HL-60/S4 (cell line): ENCODE results near the gene VAC14.

Source experiments
- in situ Hi-C: fragments of 300-500 bp; cut with MboI; formaldehyde crosslinking; loops from 2 replicates; pipeline ENCODE4 v1.14.3; 2022; ENCODE audit warnings: low sequenced_read_pairs

Gene VAC14

DNA sequence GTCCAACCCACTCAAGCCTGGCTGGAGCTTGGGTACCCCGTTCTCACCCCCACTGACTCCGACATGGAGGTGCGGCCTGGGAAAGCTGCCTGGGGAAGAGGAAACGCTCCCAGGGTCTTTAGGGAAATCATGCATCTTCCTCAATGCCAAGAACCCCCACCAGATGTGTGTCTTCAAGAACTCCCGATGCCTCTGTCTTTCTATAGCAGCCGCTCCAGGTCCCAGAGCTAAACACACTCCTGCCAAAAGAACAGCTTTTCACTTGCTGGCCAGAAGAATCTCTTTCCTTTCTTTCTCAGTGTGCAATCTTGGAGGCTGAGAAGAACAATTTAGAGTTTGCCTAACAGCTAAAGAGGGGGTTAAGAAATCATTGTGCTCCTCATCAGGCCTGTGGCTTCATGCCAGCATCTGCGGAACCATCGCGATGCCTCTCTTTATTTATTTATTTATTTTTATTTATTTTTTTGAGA lies 74.0 kb downstream of the VAC14 start:
- in situ Hi-C loops: no loop called here

DNA sequence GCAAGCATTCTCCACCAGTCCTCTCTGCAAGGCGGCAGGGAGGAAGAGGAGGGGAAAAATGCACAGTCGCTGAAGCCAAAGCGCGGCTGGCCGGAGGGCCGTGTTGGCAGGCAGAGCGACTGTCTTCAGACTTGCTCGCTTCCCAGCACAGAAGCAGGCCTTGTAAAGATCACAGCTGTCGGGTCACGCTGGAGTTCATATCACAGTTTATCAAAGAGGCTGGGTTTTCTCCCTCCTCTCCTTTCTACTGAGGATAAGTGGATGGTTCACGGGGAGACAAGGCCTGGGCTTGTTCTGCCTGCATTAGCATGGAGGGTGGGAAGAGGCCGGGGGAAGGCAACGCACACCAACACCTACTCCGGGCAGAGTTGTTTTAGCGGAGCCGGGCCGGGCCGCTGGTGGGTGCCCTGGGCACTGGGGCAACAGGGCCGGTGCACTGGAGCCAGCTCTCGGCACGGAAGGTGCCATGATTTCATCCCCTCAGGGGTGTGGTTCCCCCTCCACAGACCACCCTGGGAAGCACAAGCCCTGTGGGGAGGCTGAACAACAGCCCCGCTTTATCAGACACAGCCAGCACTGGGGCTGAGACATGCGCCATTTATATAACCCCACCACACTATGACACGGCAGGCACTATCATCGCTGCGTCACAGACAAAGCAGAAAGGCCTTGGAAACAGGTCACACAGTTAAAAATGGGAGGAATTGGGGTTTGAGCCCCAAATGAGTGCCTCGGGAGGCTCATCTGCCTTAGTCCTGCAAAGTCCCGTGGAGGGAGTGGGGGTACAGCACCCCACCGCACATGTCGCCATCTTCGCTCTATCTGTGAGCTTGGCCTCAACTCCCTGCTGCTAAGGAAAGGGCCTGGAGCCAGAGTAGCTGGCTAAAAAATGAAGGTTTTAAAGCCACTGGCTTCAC lies 74.8 kb downstream of the VAC14 start:
- in situ Hi-C loops: no loop called here

DNA sequence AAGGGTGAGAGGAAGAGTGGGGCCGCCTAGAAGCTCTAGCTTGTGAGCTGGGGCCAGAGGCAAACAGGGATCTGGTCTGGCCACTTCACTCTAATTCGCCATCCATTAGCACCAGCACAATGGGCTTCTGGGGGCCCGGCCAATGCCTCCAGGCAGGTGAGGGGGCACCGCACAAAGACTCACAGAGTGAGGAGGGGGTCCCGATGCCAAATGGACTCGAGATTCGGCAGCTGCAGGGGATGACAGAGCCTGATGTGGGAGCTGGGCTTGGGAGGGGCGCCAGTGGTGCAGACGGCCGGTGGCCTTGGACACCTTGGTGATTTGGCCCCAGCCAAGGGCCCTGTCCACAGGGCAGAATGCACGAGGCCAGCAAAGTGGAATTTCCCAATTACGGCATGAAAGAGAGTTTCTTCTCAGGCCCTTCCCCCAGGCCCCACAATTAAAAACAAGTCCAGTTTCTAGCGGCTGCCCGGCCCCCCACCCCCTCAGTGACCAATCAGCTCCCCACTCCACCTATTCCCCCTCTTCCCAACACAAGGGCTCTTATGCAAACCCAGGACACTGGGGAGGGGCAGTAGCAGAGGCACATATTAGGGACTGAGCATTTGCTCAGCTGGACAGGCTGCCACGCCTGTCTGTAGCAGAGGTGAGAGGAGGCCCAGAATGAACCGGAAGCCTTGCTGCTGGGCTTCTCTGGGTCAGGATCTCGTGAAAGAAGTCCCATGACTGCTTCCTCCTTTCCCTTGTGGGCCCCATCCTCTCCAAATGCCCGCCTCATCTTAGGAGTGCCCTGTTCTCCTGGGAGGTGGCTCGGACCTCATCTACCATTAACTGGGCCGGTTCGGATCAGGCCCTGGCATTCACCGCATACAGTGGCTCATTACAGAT lies 75.7 kb downstream of the VAC14 start:
- in situ Hi-C loops: no loop called here

DNA sequence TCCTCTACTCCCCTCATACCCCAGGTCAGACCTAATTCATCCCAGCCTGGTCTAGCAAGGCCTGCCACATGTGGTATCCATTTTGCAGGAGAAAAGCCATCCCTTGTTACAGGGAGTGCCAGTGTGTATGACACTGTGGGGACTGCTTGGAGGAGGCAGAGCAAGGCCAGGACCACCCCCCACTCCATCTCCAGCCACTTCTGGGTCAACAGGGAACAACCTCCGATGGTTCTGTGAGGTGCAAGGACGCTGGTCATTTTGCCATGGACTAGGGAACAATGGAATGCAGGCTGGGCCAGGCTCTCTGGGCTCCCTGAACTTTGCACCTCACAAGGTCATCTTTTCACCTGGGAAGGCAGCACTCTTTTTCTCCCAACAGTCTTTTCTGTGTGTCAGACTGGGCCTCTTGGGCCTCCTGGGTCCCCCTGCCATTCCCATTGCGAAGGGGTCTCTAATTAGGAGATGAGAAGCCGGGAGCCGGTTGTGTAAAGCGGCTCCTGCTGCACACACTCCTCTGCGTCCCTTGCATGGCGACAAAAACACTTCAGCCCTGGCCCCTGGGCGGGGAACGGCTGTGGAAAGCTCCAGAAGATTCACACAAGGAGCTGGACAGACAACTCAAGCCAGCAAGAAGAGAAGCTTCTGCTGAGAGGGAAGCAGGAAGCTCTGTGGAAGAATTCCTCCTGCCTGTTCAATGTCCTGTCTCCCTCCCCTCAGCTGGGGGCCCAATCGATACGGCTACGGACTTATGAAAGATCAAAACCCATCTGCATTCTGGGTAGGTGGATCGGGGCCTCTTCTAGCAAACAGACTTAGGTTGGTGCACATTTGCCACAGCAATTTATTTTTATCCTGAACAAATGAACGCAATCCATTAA lies 76.6 kb downstream of the VAC14 start:
- in situ Hi-C loops: no loop called here

DNA sequence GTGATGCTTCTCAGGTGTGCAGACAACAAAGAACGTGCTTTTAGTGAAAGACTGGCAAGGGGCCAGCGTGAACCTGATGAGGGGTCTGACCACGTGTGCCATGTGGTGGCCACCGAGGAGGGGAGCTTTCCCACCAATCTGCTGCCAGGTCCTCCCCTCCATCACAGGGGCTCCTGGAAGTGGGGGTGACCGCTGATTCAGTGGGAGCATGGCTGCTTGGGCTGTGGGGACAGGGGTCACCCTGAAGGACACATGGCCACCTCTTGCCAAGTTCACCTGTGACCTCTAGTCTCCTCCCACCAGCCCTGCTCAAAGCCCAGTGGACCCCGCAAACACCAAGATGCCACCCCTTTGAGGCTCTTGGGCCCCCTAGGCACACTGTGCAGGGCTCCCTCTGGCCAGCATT lies 77.2 kb downstream of the VAC14 start:
- in situ Hi-C loops: no loop called here

DNA sequence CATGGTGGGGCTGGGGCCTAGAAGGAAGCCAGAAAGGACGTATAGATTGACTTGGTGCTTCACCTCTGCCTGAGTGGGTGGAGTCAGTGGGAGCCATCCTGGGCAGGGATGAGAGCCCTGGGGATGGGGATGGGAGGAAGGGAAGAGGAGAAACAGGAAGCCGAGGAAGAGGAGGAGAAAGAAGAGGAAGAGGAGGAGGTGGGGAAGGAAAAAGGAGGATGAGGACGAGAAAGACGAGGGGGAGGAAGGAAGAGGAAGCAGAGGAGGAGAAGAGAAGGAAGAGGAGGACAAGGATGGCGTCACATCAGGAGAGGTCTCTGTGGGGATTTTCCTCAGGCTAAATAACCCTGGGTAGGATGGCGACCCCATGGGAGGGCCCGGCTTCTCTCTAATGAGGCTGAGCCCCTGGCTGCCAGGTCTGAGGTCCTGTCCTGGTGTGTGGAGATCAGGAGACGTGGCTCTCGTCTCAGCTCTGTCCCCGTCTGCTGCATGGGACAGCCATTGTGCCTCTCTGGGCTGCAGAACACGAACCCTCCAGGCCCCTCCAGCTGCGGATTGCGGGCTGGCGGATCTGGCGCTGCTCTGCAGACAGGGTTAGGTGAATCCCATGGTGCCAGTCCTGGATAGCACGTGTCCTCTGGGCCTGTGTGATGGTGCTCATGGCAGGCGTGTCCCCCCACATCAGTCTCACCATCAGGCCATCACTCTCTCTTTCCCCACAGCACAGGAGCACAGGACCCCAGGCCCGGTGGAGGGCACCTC lies 79.6 kb downstream of the VAC14 start:
- in situ Hi-C loops: no loop called here

DNA sequence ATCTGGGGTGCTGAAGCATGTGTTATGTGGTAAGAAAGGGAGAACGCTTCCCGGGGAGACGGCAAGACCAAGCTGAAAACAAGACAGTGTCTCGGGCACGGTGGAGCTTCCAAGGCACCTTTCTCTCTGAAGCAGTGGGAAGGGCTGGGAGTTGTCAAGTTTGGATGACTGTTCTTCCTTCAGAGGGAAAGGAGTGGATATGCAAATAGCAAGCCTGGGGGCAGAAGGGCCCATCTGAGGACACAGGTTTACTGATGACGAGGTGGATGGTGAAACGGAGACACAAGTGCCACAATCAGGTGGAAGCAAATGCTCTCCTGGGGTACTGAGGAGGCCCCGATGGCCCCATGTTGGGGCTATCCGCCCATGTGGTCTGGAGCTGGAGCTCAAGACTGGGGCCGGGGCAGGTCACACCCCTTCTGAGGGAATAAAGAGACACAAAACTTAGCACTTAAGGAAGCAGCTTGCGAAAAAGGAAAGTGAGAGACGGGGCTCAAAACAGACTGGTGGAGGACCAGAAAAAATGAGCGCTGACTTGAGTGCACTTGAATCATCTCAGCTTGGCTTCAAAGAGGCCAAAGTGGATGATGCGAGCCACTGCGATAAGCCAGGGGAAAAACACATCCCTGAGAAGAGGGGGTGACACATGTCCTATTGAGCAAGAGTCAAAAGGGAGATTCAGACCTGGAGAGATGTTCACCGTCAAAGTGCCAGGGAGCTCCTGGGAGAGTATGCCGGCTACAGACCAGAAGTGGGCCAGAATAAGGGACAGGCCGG lies 80.3 kb downstream of the VAC14 start:
- in situ Hi-C loops: no loop called here

GRCh38 chr16:70717065-70717464 lies 83.9 kb downstream of the VAC14 start:
- in situ Hi-C loops: no loop called here

GRCh38 chr16:70715860-70716357 lies 85.0 kb downstream of the VAC14 start:
- in situ Hi-C loops: no loop called here

GRCh38 chr16:70715055-70715858 lies 85.7 kb downstream of the VAC14 start:
- in situ Hi-C loops: no loop called here

GRCh38 chr16:70714581-70715054 lies 86.3 kb downstream of the VAC14 start:
- in situ Hi-C loops: no loop called here

DNA sequence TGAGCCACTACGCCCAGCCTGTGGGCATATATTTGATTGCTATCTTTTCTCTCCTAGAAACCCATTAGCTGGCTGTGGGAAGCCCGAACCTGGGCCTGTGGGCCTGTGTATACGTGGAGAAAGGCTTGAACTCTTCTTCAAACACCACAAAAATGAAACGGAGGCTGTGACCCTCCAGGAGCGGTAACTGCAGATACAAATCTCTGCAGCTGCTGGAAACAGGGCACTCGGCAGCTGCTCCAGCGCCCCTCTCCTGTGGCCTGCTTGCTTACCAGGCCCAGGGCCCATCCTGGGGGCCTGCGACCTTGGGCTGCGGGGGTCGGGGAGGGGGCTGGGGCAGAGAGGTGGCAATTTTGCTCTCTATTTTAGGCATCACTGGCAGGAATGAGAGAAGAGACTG lies 87.1 kb downstream of the VAC14 start:
- in situ Hi-C loops: no loop called here

GRCh38 chr16:70713342-70713741 lies 87.6 kb downstream of the VAC14 start:
- in situ Hi-C loops: no loop called here

DNA sequence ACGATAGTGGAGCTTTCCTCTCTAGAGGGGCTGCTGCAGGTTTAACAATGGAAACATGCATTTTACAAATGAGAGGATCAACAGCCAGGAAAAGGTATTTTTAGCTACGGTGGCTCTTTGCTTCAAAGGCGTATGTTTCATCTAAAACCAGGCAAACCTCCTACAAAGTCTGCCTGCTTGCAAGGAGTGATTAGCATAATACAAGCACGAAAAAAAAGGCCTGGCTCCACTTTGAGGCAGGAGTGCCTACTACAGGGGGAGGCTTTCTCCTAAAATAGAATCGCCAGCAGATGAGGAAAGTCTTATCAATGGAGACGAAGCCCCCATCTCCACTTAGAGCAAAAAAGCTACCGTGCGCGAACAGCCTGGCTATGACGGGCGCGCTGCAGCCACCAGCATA lies 88.0 kb downstream of the VAC14 start:
- in situ Hi-C loops: no loop called here

DNA sequence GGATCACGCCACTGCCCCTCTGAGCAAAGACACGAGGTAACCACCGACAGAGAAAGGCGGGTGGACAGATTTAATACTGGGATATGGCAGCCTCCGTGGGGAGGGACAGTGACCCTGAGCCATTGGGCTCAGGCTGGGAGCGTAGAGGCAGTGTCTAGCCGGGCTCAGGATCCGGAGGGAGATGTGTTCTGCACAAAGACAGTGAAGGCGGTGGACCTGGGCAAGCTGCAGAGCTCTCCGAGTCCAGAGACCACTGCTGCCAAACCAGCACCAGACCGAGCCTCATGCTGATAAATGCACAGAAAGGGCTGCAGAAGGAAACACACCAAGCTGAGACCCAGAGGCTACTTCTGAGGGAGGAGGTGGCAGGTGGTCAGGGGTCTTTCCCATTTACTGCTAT lies 88.6 kb downstream of the VAC14 start:
- in situ Hi-C loops: no loop called here

DNA sequence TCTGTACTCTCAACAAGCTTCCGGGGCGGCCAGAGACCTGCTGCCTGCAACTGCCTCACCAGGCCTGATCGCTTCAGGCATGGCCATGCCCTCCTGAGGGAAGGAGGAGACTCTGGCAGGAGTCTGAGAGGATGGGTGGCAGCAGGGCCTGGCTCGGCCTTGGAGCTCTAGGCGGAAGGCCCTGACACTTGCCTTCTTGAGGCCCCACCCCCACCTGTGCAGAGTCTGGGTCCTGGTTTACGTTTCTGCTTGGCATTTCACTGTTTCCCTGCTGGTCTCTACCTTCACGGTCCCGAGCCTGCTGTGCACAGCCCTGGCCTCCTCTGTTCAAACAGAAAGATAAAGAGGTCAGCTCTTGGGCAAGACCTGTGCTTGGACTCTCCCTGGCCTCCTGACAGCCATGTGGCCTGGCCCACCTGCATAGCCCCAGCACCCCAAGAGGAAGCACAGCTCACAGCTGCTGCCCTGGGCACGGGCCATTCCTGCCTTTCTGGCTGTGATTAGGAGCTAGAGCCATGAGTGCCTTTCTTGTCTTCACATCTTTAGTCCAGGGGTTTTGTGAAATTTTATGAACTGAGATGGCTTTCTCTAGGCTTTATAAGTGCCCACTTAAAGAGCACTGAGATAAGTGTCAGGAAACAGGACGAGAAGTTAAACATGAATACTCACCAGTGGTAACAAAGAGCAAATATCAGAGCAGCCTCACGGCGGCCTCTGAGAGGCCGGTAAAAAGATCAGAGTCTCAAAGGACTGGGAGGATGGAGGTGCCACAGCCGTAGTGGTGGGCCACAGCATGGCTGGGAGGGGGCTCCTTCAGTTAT lies 89.5 kb downstream of the VAC14 start:
- in situ Hi-C loops: no loop called here
